ENCODE results near the gene TST. TPM values are rescaled to one million over a fixed set of nuclear protein-coding genes. Genes with fewer than 3 reads are reported as not detected.

The TST gene
- polyA plus RNA-seq, 4 donors = 134 to 526 (median 354) TPM

DNA sequence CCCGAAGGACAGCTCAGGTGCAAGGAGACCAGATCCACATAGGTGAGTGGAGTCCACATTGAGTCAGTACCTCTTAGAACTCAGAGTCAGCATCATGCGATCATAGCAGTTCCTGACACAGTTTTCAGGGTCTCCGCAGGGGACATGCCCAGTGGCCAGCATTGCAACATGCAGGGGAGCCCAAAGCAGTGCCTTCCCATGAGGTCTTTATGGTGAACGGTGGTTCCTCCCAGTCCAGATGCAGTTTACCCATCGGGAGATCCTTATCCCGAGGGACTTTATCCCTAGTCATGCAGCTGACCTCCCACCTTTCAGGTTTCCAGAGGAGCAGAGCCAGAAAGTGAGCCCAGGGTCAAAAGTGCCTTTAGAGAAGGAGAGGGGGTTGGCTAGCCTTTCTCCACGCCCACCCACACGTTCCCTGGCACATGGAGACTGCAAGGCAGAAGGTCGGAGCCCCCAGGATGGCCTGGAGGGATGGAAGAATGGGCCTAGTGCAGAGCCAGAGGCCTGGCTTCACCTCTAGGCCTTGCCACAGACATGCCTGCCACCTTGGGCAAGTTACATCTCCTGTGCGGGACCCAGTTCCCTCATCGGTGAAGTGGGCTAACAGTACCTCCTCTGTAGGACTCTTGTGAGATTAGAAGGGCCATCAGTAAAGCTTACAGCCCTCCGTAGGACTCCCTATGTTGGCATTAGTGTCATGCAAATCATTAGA is 38.7 kb upstream of the TST start:
- no peaks in the 10 kb centered on the region for H3K9me3 ChIP-seq (ENCODE audit: control insufficient read depth in 2 of 2, insufficient read depth in 1 of 2, low read depth in 1 of 2, low read length in 1 of 2)
- 72 to 84% (median 76%) methylated on average over 12 of the region's 12 CpGs for WGBS, 3 donors
- no peak overlapping the region for H3K27ac ChIP-seq (ENCODE audit: low read depth in 1 of 3, low read length in 2 of 3)
- H3K27me3 ChIP-seq (ENCODE audit: control insufficient read depth in 3 of 3, insufficient read depth in 3 of 3, low read length in 3 of 3) = no peaks in the 10 kb centered on the region
- FAIRE-seq = no peak
- DNase-seq = no peak
- H3K36me3 ChIP-seq (ENCODE audit: control insufficient read depth in 3 of 3, insufficient read depth in 2 of 3, low read depth in 1 of 3, low read length in 3 of 3) = peaks cover 0 to 62% (median 6%) of the 10 kb centered on the region in 3 donors
- peaks cover 0 to 47% (median 0%) of the 10 kb centered on the region in 3 donors for H3K4me1 ChIP-seq (ENCODE audit: control insufficient read depth in 3 of 3, insufficient read depth in 2 of 3, low read depth in 1 of 3, low read length in 2 of 3)
- no peak overlapping the region for H3K4me3 ChIP-seq (ENCODE audit: low read depth in 1 of 3, low read length in 3 of 3)

DNA sequence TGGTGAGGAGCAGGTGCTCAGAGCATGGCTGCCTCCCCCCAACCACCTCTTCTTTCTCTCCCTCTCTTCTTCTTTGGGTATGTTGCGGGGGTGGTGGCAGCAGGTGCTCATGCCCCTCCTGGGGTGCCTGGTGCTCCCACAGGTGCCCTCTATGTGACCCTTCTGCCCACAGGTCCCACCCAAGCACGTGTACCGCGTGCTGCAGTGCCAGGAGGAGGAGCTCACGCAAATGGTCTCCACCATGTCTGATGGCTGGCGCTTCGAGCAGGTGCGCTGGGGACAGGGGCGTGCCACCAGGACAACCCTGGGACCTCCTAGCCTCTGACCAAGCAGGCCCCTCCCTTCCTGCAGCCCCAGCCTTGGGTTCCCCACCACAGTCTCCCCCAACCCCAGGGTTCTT is 38.0 kb upstream of the TST start:
- H3K4me1 ChIP-seq (ENCODE audit: control insufficient read depth in 3 of 3, insufficient read depth in 2 of 3, low read depth in 1 of 3, low read length in 2 of 3) = peaks cover 0 to 40% (median 0%) of the 10 kb centered on the region in 3 donors
- H3K36me3 ChIP-seq (ENCODE audit: control insufficient read depth in 3 of 3, insufficient read depth in 2 of 3, low read depth in 1 of 3, low read length in 3 of 3) = peaks cover 0 to 62% (median 6%) of the 10 kb centered on the region in 3 donors
- DNase-seq (no peak), FAIRE-seq (no peak)
- WGBS, 3 donors = 73 to 84% (median 78%) methylated on average over 8 to 9 of the region's 9 CpGs
- H3K27me3 ChIP-seq (ENCODE audit: control insufficient read depth in 3 of 3, insufficient read depth in 3 of 3, low read length in 3 of 3) = no peaks in the 10 kb centered on the region
- H3K4me3 ChIP-seq (ENCODE audit: low read depth in 1 of 3, low read length in 3 of 3) = no peak overlapping the region
- H3K9me3 ChIP-seq (ENCODE audit: control insufficient read depth in 2 of 2, insufficient read depth in 1 of 2, low read depth in 1 of 2, low read length in 1 of 2) = no peaks in the 10 kb centered on the region
- no peak overlapping the region for H3K27ac ChIP-seq (ENCODE audit: low read depth in 1 of 3, low read length in 2 of 3)

DNA sequence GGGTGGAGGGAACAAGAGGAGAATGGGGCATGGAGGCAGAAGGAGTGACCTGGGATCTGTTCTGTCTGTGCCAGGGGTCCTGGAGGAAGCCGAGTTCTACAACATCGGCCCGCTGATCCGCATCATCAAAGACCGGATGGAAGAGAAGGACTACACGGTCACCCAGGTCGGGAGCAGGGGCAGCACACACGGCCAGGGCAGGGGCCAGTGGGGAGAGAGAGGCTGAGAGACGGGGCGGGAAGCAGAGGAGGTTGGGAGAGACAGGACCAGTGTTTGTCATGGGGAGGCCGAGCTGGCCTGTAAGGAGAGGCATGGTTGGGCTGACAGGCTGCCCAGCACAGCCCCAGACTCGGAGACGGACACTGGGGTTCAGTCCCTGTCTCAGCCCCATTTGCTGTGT is 37.0 kb upstream of the TST start:
- H3K36me3 ChIP-seq (ENCODE audit: control insufficient read depth in 3 of 3, insufficient read depth in 2 of 3, low read depth in 1 of 3, low read length in 3 of 3) = peaks cover 0 to 62% (median 6%) of the 10 kb centered on the region in 3 donors
- WGBS, 3 donors = 94 to 98% (median 95%) methylated on average over 11 to 13 of the region's 13 CpGs
- FAIRE-seq = no peak

DNA sequence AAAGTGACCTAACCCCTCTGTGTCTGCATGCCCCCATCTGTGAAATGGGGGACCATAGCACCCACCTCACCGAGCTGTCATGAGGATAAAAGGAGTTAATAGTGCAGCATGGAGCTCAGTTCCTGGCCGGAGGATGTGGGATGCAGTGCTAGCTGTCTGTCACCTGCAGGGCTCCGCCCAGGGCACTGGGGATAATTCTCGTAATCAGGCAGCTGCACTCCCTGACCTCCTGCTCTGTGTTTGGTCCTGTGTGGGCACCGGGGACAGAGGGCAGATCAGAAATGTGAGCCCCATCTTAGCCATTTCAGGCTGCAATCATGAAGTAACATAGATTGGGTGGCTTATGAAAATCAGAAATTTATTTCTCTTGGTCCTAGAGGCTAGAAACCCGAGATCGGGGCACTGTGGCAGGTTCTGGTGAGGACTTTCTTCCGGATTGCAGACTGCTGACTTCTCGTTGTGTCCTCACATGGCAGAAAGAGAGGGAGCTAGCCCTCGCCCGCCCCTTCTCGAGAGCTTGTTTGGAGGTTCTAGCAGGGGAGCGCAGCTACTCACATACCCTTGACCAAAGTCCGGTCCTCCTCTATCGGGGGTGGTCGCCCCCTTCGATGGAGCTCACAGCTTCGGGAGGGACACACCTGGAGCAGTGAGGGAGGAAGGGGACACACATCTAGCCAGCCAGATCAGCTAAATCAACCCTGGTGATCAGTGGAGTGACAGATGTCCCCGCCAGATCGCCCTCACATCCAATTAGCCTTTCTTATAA is 35.5 kb upstream of the TST start:
- 38 to 74% (median 50%) methylated on average over 20 of the region's 20 CpGs for WGBS, 3 donors
- no peak for FAIRE-seq

More for the DNA sequence above, 37.0 kb upstream of the TST start:
- Histone ChIP-seq H3K9me3 (ENCODE audit: control insufficient read depth in 2 of 2, insufficient read depth in 1 of 2, low read depth in 1 of 2, low read length in 1 of 2) (no peaks in the 10 kb centered on the region), H3K27ac (ENCODE audit: low read depth in 1 of 3, low read length in 2 of 3) (no peak overlapping the region), H3K4me3 (ENCODE audit: low read depth in 1 of 3, low read length in 3 of 3) (no peak overlapping the region), H3K27me3 (ENCODE audit: control insufficient read depth in 3 of 3, insufficient read depth in 3 of 3, low read length in 3 of 3) (no peaks in the 10 kb centered on the region), H3K4me1 (ENCODE audit: control insufficient read depth in 3 of 3, insufficient read depth in 2 of 3, low read depth in 1 of 3, low read length in 2 of 3) (peaks cover 0 to 31% (median 0%) of the 10 kb centered on the region in 3 donors)
- DNase-seq = no peak

DNA sequence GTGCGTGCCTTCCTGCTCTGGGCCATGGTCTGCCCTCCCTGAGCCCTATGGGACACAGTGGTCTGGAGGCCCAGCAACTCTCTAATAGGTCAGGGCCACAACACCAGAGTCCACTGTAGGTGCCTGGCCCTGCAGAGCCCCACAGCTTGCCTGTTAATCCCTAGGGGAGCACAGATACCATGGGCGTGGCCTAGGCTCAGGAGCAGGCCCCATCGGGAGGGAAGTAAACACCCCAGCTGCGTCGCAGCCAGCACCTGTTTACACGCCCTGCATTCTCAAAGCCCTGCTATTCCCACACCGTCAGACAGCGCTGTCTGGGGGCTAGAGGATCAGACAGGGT is 34.8 kb upstream of the TST start:
- DNase-seq = peak; percentile 41 to 56

More for the DNA sequence above, 35.5 kb upstream of the TST start:
- no peak overlapping the region for H3K4me3 ChIP-seq (ENCODE audit: low read depth in 1 of 3, low read length in 3 of 3)
- DNase-seq = peak; percentile 59 to 64
- peak overlapping the region in 1 of 3 donors; percentile 0 for H3K27ac ChIP-seq (ENCODE audit: low read depth in 1 of 3, low read length in 2 of 3)
- H3K27me3 ChIP-seq (ENCODE audit: control insufficient read depth in 3 of 3, insufficient read depth in 3 of 3, low read length in 3 of 3) = no peaks in the 10 kb centered on the region
- H3K4me1 ChIP-seq (ENCODE audit: control insufficient read depth in 3 of 3, insufficient read depth in 2 of 3, low read depth in 1 of 3, low read length in 2 of 3) = peaks cover 0 to 21% (median 0%) of the 10 kb centered on the region in 3 donors
- H3K9me3 ChIP-seq (ENCODE audit: control insufficient read depth in 2 of 2, insufficient read depth in 1 of 2, low read depth in 1 of 2, low read length in 1 of 2) = no peaks in the 10 kb centered on the region
- H3K36me3 ChIP-seq (ENCODE audit: control insufficient read depth in 3 of 3, insufficient read depth in 2 of 3, low read depth in 1 of 3, low read length in 3 of 3) = peaks cover 0 to 54% (median 5%) of the 10 kb centered on the region in 3 donors

DNA sequence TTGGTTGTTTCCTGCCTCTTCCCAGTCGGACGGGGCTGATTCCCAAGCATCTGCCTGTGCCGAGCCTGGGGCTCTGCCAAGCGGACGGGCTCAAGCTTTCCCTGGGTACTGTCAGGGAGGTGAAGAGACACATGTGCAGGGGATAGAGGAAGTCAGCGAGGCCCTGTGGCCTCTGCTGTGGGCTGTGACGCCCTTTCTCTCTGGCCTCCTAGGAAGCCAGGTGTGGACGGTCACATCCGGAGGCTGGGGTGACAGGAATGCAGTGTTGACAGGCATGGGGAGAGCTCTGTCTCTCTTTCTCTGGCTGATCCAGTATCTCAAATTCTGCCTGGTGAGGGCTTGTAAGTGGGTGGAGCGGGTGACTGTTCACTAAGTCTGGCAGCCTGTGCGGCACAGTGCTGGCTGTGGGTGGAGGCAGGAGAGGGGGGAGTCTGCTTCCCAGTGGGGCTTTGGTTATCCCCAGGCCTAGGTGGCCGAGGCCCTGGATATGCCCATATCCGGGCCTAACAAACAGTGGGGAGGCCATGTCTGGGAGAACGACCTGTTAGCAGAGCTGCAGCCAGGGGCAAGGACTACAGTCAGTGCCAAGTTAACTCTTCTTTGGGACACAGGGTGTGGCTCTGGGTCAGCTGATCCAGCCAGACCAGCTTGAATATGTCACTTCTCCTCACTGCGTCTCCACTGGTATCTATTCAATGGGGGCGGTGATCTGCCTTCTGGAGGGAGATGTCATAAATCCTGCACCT is 34.2 kb upstream of the TST start:
- H3K27ac ChIP-seq (ENCODE audit: low read depth in 1 of 3, low read length in 2 of 3) = no peak overlapping the region
- no peaks in the 10 kb centered on the region for H3K27me3 ChIP-seq (ENCODE audit: control insufficient read depth in 3 of 3, insufficient read depth in 3 of 3, low read length in 3 of 3)
- H3K36me3 ChIP-seq (ENCODE audit: control insufficient read depth in 3 of 3, insufficient read depth in 2 of 3, low read depth in 1 of 3, low read length in 3 of 3) = peaks cover 0 to 41% (median 0%) of the 10 kb centered on the region in 3 donors
- H3K4me1 ChIP-seq (ENCODE audit: control insufficient read depth in 3 of 3, insufficient read depth in 2 of 3, low read depth in 1 of 3, low read length in 2 of 3) = peaks cover 0 to 21% (median 0%) of the 10 kb centered on the region in 3 donors
- H3K4me3 ChIP-seq (ENCODE audit: low read depth in 1 of 3, low read length in 3 of 3) = no peak overlapping the region
- FAIRE-seq (no peak), DNase-seq (peak; percentile 40 to 48)
- H3K9me3 ChIP-seq (ENCODE audit: control insufficient read depth in 2 of 2, insufficient read depth in 1 of 2, low read depth in 1 of 2, low read length in 1 of 2) = no peaks in the 10 kb centered on the region
- WGBS, 3 donors = 56 to 75% (median 75%) methylated on average over 16 of the region's 16 CpGs

More for the DNA sequence above, 34.8 kb upstream of the TST start:
- H3K4me1 ChIP-seq (ENCODE audit: control insufficient read depth in 3 of 3, insufficient read depth in 2 of 3, low read depth in 1 of 3, low read length in 2 of 3) = peaks cover 0 to 21% (median 0%) of the 10 kb centered on the region in 3 donors
- H3K9me3 ChIP-seq (ENCODE audit: control insufficient read depth in 2 of 2, insufficient read depth in 1 of 2, low read depth in 1 of 2, low read length in 1 of 2) = no peaks in the 10 kb centered on the region
- no peaks in the 10 kb centered on the region for H3K27me3 ChIP-seq (ENCODE audit: control insufficient read depth in 3 of 3, insufficient read depth in 3 of 3, low read length in 3 of 3)
- no peak overlapping the region for H3K4me3 ChIP-seq (ENCODE audit: low read depth in 1 of 3, low read length in 3 of 3)
- FAIRE-seq = no peak
- H3K27ac ChIP-seq (ENCODE audit: low read depth in 1 of 3, low read length in 2 of 3) = peak overlapping the region in 1 of 3 donors; percentile 0
- peaks cover 0 to 46% (median 0%) of the 10 kb centered on the region in 3 donors for H3K36me3 ChIP-seq (ENCODE audit: control insufficient read depth in 3 of 3, insufficient read depth in 2 of 3, low read depth in 1 of 3, low read length in 3 of 3)
- WGBS, 3 donors = 18 to 63% (median 40%) methylated on average over 8 of the region's 8 CpGs

DNA sequence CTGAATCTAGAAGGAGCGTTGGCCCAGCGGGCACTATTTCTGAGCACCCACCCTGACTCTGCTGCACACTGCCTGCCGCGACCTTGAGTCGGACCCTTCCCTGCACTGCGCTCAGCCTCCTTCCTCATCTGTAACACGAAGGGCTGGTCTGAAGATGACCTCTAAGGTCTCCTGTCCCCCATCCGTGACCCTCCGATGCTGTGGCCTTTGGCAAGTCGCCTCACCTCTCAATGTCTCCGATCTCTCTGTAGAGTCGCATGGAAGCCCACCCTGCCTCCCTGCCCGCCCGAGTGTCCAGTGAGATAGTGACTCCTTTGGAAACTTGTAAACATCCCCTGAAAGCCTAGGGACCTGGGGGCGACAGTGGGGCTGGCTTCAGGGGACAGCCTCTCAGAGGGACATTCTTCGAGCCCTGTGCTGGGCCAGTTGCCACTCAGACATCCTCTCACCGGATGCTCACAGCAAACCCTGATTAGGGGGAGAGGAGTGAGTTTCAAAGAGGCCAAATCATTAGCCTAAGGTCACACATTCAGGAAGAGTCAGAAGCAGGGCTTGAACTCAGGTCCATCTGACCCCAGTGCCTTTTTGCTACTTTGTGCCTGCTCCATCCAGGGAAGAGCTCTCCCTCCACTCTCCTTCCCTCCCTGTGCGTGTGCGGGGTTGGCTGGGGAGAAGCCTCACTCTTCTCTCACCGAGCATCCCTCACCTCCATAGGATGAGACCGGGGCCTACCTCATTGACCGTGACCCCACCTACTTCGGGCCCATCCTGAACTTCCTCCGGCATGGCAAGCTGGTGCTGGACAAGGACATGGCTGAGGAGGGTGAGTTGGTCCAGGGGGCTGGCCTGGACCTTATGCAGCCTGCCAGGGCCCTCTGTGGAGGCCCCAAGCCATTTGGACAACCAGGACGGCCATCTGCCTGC is 33.4 kb upstream of the TST start:
- peaks cover 0 to 33% (median 0%) of the 10 kb centered on the region in 3 donors for H3K36me3 ChIP-seq (ENCODE audit: control insufficient read depth in 3 of 3, insufficient read depth in 2 of 3, low read depth in 1 of 3, low read length in 3 of 3)
- DNase-seq (no peak), FAIRE-seq (no peak)
- H3K27me3 ChIP-seq (ENCODE audit: control insufficient read depth in 3 of 3, insufficient read depth in 3 of 3, low read length in 3 of 3) = no peaks in the 10 kb centered on the region
- no peaks in the 10 kb centered on the region for H3K9me3 ChIP-seq (ENCODE audit: control insufficient read depth in 2 of 2, insufficient read depth in 1 of 2, low read depth in 1 of 2, low read length in 1 of 2)
- peaks cover 0 to 21% (median 0%) of the 10 kb centered on the region in 3 donors for H3K4me1 ChIP-seq (ENCODE audit: control insufficient read depth in 3 of 3, insufficient read depth in 2 of 3, low read depth in 1 of 3, low read length in 2 of 3)
- peak overlapping the region in 2 of 3 donors; percentile 25 to 67 for H3K4me3 ChIP-seq (ENCODE audit: low read depth in 1 of 3, low read length in 3 of 3)
- WGBS, 3 donors = 84 to 94% (median 92%) methylated on average over 24 to 25 of the region's 25 CpGs
- no peak overlapping the region for H3K27ac ChIP-seq (ENCODE audit: low read depth in 1 of 3, low read length in 2 of 3)

Measured in small intestine (tissue), 7 donors.